Hematopoietic multipotent progenitor cell treated with erythropoietin and hydrocortisone succinate and interleukin-3 and kit ligand, for 8 days (in vitro differentiated cells): ENCODE results near the gene NUP160.
A peak's percentile ranks its signal among the peaks of the same experiment; 100 is the strongest.
"Not testable (repeated sequence)": the region's sequence is repeated elsewhere in the genome, so short reads cannot be mapped to it uniquely, and the experiment has no call there.

Experiments
- DNase-seq: peaks from one replicate; pipeline ENCODE4 v3.0.0-alpha.2; 2015

NUP160 gene

GRCh38 chr11:47860536-47860935 lies 12.4 kb upstream of the NUP160 start:
- no peak for DNase-seq

GRCh38 chr11:47857892-47858543 lies 9.9 kb upstream of the NUP160 start:
- no peak for DNase-seq

GRCh38 chr11:47857485-47857884 lies 9.3 kb upstream of the NUP160 start:
- DNase-seq: no peak

- DNase-seq: peak; percentile 93
These were observed 8.0 kb upstream of the NUP160 start for GRCh38 chr11:47856186-47856585.

- no peak for DNase-seq
These were observed 6.5 kb upstream of the NUP160 start for GRCh38 chr11:47854667-47855066.

- no peak for DNase-seq
These were observed 3.9 kb upstream of the NUP160 start for GRCh38 chr11:47852053-47852452.

GRCh38 chr11:47850337-47850736 lies 2.2 kb upstream of the NUP160 start:
- no peak for DNase-seq

- DNase-seq: no peak
These were observed 578 bp upstream of the NUP160 start for GRCh38 chr11:47848700-47849155.

- no peak for DNase-seq
These were observed 636 bp downstream of the NUP160 start for GRCh38 chr11:47847537-47847891.

GRCh38 chr11:47846998-47847397 lies 1.2 kb downstream of the NUP160 start:
- no peak for DNase-seq

- no peak for DNase-seq
These were observed 4.6 kb downstream of the NUP160 start for GRCh38 chr11:47843361-47844055.

- no peak for DNase-seq
These were observed 5.4 kb downstream of the NUP160 start for GRCh38 chr11:47842749-47843148.

GRCh38 chr11:47837929-47838328 lies 10.2 kb downstream of the NUP160 start:
- DNase-seq: no peak

GRCh38 chr11:47837292-47837691 lies 10.9 kb downstream of the NUP160 start:
- DNase-seq: no peak

GRCh38 chr11:47830013-47830412 lies 18.1 kb downstream of the NUP160 start:
- DNase-seq: not testable (repeated sequence)

GRCh38 chr11:47828284-47828683 lies 19.9 kb downstream of the NUP160 start:
- DNase-seq: no peak

GRCh38 chr11:47822664-47823063 lies 25.5 kb downstream of the NUP160 start:
- DNase-seq: not testable (repeated sequence)

GRCh38 chr11:47819743-47820142 lies 28.4 kb downstream of the NUP160 start:
- no peak for DNase-seq

GRCh38 chr11:47800759-47801158 lies 47.4 kb downstream of the NUP160 start:
- DNase-seq: no peak

- DNase-seq: peak; percentile 38
These were observed 50.5 kb downstream of the NUP160 start for GRCh38 chr11:47797633-47798032.

GRCh38 chr11:47791774-47792430 lies 56.2 kb downstream of the NUP160 start:
- DNase-seq: no peak

- DNase-seq: not testable (repeated sequence)
These were observed 58.1 kb downstream of the NUP160 start for GRCh38 chr11:47790017-47790416.

GRCh38 chr11:47788181-47788580 lies 60.0 kb downstream of the NUP160 start:
- no peak for DNase-seq

GRCh38 chr11:47786373-47786772 lies 61.8 kb downstream of the NUP160 start:
- no peak for DNase-seq
